OCI-LY3 (cell line): ENCODE measurements around the gene ZFAND2A.

ENCODE experiments used
- EZH2phosphoT487 ChIP-seq: fragments of 200-600 bp; shearing (Covaris generic); IDR thresholded peaks from 2 replicates; pipeline ENCODE4 v1.6.1; 2018; ENCODE audit warnings: antibody characterized with exemption, mixed run types, low read depth
- TF ChIP-seq, protein P1 (sequence below): fragments of 200-600, 300-600 bp; sonication (generic); IDR thresholded peaks from 2 replicates; pipeline ENCODE4 v1.5.1; 2014; ENCODE audit warnings: antibody characterized with exemption, low read length, low read depth

- TF ChIP-seq, protein P1, sequence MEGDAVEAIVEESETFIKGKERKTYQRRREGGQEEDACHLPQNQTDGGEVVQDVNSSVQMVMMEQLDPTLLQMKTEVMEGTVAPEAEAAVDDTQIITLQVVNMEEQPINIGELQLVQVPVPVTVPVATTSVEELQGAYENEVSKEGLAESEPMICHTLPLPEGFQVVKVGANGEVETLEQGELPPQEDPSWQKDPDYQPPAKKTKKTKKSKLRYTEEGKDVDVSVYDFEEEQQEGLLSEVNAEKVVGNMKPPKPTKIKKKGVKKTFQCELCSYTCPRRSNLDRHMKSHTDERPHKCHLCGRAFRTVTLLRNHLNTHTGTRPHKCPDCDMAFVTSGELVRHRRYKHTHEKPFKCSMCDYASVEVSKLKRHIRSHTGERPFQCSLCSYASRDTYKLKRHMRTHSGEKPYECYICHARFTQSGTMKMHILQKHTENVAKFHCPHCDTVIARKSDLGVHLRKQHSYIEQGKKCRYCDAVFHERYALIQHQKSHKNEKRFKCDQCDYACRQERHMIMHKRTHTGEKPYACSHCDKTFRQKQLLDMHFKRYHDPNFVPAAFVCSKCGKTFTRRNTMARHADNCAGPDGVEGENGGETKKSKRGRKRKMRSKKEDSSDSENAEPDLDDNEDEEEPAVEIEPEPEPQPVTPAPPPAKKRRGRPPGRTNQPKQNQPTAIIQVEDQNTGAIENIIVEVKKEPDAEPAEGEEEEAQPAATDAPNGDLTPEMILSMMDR = no peak
- no peak for TF ChIP-seq EZH2phosphoT487
Measured at GRCh38 chr7:1131471-1132265, 28.3 kb downstream of the ZFAND2A start.
